ENCODE data around the gene LRRC18. TPM values are rescaled to one million over a fixed set of nuclear protein-coding genes. Genes with fewer than 3 reads are reported as not detected.

LRRC18 gene
- total and polyA plus RNA-seq, 4 donors: 1.8 to 4.5 (median 2.7) TPM

DNA sequence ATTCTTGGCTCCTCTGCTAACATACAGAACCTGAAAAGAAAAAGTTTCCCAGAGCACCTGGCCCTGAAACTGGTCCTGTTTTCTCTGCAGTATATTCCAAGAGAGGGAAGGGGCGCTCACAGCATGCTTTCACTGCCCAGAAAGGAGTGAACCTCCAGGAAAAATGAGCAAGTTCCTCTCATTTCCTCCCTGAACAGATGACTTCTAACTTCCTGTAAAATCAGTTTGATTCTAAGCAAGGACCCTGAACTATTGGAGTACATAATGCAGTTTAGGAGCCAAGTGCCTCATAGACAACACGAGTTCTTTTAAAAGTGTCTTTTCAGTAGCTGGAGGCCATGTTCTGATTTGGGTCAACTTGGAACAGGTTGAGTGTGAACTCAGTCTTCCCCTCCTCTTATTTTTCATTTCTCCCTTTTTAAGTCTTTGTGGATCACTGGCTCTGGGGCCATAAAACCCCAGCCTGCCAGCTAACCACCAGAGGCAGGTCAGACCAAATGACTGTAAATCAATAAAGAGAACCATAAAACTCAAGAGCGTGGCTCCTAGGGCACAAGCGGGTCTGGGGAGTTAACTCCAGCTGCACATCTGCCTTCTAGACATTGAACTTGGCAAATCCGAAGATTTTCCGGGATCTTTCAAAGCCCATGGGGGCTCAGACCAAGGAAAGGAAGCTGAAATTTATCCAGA is 5.9 kb upstream of the LRRC18 start:
- Histone ChIP-seq H3K9ac (ENCODE audit: insufficient read depth in 1 of 2, low read length in 2 of 2) (no peak overlapping the region), H3K36me3 (ENCODE audit: control insufficient read depth in 4 of 4, insufficient read depth in 4 of 4, low read length in 4 of 4) (peaks cover 0 to 2% (median 0%) of the 10 kb centered on the region in 4 donors), H3K4me1 (ENCODE audit: control insufficient read depth in 5 of 5, insufficient read depth in 5 of 5, low read length in 5 of 5) (peaks cover 0 to 7% (median 3%) of the 10 kb centered on the region in 5 donors), H3K9me3 (ENCODE audit: control insufficient read depth in 4 of 4, insufficient read depth in 3 of 4, low read length in 3 of 4) (no peaks in the 10 kb centered on the region), H3K27me3 (ENCODE audit: control insufficient read depth in 3 of 3, insufficient read depth in 3 of 3, low read length in 2 of 3) (no peaks in the 10 kb centered on the region), H3K4me3 (no peak overlapping the region), H3K27ac (ENCODE audit: low read depth in 1 of 2, low read length in 1 of 2) (no peak overlapping the region)
- WGBS, 2 donors: 84 to 91% methylated on average over 6 of the region's 6 CpGs
- DNase-seq (no peak), ATAC-seq (ENCODE audit: insufficient read depth, low FRiP score) (no peak)
- TF ChIP-seq, protein P1, sequence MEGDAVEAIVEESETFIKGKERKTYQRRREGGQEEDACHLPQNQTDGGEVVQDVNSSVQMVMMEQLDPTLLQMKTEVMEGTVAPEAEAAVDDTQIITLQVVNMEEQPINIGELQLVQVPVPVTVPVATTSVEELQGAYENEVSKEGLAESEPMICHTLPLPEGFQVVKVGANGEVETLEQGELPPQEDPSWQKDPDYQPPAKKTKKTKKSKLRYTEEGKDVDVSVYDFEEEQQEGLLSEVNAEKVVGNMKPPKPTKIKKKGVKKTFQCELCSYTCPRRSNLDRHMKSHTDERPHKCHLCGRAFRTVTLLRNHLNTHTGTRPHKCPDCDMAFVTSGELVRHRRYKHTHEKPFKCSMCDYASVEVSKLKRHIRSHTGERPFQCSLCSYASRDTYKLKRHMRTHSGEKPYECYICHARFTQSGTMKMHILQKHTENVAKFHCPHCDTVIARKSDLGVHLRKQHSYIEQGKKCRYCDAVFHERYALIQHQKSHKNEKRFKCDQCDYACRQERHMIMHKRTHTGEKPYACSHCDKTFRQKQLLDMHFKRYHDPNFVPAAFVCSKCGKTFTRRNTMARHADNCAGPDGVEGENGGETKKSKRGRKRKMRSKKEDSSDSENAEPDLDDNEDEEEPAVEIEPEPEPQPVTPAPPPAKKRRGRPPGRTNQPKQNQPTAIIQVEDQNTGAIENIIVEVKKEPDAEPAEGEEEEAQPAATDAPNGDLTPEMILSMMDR (IDR thresholded peaks at IDR 0.05; ENCODE audit: control extremely low read depth, extremely low read depth): no peak

DNA sequence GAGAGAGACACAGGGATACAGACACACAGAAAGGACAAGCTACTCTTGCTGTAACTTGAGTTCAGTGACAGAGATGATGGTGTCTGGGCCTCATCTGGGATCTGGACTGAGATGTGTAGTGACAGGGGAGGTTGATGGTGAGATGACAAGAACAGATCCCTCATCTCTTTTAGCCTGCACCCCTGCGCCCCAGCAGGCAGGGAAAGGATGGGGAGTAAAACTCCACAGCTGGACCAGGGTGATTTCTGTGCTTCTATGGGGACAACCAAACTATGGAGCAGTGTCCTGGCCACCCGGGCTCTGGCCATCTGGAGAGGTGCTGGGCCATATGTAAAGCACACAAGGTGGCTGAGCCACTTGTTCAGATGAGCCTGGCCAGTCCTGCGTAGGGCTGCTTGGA is 4.5 kb upstream of the LRRC18 start:
- Histone ChIP-seq H3K27ac (ENCODE audit: low read depth in 1 of 2, low read length in 1 of 2) (no peak overlapping the region), H3K4me3 (no peak overlapping the region), H3K9ac (ENCODE audit: insufficient read depth in 1 of 2, low read length in 2 of 2) (no peak overlapping the region), H3K4me1 (ENCODE audit: control insufficient read depth in 5 of 5, insufficient read depth in 5 of 5, low read length in 5 of 5) (peaks cover 0 to 7% (median 3%) of the 10 kb centered on the region in 5 donors), H3K36me3 (ENCODE audit: control insufficient read depth in 4 of 4, insufficient read depth in 4 of 4, low read length in 4 of 4) (peaks cover 0 to 2% (median 0%) of the 10 kb centered on the region in 4 donors), H3K27me3 (ENCODE audit: control insufficient read depth in 3 of 3, insufficient read depth in 3 of 3, low read length in 2 of 3) (no peaks in the 10 kb centered on the region), H3K9me3 (ENCODE audit: control insufficient read depth in 4 of 4, insufficient read depth in 3 of 4, low read length in 3 of 4) (no peaks in the 10 kb centered on the region)
- DNase-seq (no peak), ATAC-seq (ENCODE audit: insufficient read depth, low FRiP score) (no peak)
- 92 to 95% methylated on average over 3 of the region's 3 CpGs for WGBS, 2 donors
- TF ChIP-seq, protein P1 (IDR thresholded peaks at IDR 0.05; ENCODE audit: control extremely low read depth, extremely low read depth): no peak

DNA sequence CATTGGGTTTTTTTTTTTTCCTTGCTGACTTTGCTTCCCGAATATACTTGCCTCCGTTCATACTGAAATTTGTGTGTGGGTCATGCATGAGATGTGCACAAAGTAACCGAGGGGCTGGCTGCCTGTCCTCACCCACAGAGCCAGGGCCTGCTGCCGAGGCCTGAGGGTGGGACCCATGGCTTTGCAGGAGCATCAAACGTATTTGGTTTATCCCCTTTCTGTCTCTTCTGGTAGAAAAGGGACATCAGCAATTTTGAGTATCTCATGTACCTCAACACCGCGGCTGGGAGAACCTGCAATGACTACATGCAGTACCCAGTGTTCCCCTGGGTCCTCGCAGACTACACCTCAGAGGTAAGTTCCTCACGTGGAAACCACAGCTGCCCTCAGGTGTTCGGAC is 3.5 kb upstream of the LRRC18 start:
- Histone ChIP-seq H3K9me3 (ENCODE audit: control insufficient read depth in 4 of 4, insufficient read depth in 3 of 4, low read length in 3 of 4) (no peaks in the 10 kb centered on the region), H3K36me3 (ENCODE audit: control insufficient read depth in 4 of 4, insufficient read depth in 4 of 4, low read length in 4 of 4) (peaks cover 0 to 2% (median 0%) of the 10 kb centered on the region in 4 donors), H3K4me1 (ENCODE audit: control insufficient read depth in 5 of 5, insufficient read depth in 5 of 5, low read length in 5 of 5) (peaks cover 0 to 7% (median 3%) of the 10 kb centered on the region in 5 donors), H3K27ac (ENCODE audit: low read depth in 1 of 2, low read length in 1 of 2) (no peak overlapping the region), H3K9ac (ENCODE audit: insufficient read depth in 1 of 2, low read length in 2 of 2) (no peak overlapping the region), H3K27me3 (ENCODE audit: control insufficient read depth in 3 of 3, insufficient read depth in 3 of 3, low read length in 2 of 3) (no peaks in the 10 kb centered on the region), H3K4me3 (no peak overlapping the region)
- TF ChIP-seq, protein P1 (IDR thresholded peaks at IDR 0.05; ENCODE audit: control extremely low read depth, extremely low read depth): no peak
- WGBS, 2 donors: 93 to 94% methylated on average over 10 of the region's 10 CpGs
- ATAC-seq (ENCODE audit: insufficient read depth, low FRiP score) (no peak), DNase-seq (no peak)
